ENCODE results near the gene CDYL2.

DNA sequence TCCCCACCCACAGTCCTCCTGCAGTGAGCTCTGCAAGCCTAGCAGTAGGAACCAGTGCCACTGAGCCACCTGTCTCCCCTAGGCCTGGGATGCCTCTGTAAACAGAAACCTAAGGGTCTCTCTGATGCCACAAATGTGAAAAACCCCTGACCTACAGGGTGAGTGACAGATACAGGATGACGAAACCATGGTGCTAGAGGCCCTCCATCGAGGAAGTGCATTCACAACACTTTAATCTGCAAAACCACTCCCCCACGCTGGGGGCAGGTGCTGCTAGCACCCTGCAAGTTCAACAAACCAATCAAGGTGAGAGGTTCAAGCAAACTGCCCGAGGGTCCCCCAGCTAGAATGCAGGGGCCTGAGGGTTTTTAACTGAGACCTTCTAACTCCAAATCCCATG is 59.5 kb downstream of the CDYL2 start:
- TF ChIP-seq CTCF (IDR thresholded peaks at IDR 0.05 in 4 of 5, conservative IDR thresholded peaks at IDR 0.05 in 1 of 5) (no peak), POLR2A (IDR thresholded peaks at IDR 0.05) (no peak)
